Naive B cell (primary cell): Measurements from ENCODE around the gene AMBRA1. TPM values are rescaled to one million over a fixed set of nuclear protein-coding genes. Genes with fewer than 3 reads are reported as not detected.

Experiments used
- ATAC-seq, 2 donors: fragments of 150-1000 bp; cut with Tn5 transposase; 2 replicates each; pipeline ENCODE4 v1.10.0; 2021; ENCODE audit warnings: low read depth in 2 of 2, mild to moderate bottlenecking in 2 of 2, moderate library complexity in 2 of 2
- DNase-seq: peaks from one replicate; pipeline ENCODE4 v3.0.0; 2022
- H3K27ac Mint-ChIP-seq, 6 donors: one replicate each; pipeline ENCODE4 v1.8.0; 2020 to 2022; ENCODE audit warnings: mild to moderate bottlenecking in 6 of 6, mixed read lengths in 6 of 6, moderate library complexity in 5 of 6, inconsistent platforms in 2 of 6
- H3K27me3 Mint-ChIP-seq, 3 donors: one replicate each; pipeline ENCODE4 v1.8.0; 2021 to 2022; ENCODE audit warnings: mixed read lengths in 3 of 3, mild to moderate bottlenecking in 1 of 3
- H3K36me3 Mint-ChIP-seq, 2 donors: one replicate each; pipeline ENCODE4 v1.8.0; 2020 to 2022; ENCODE audit warnings: mixed read lengths in 2 of 2, inconsistent platforms in 1 of 2, mild to moderate bottlenecking in 1 of 2
- H3K4me1 Mint-ChIP-seq, 3 donors: one replicate each; pipeline ENCODE4 v1.8.0; 2020 to 2022; ENCODE audit warnings: mixed read lengths in 3 of 3, inconsistent platforms in 1 of 3, mild to moderate bottlenecking in 1 of 3, moderate library complexity in 1 of 3
- H3K4me3 Mint-ChIP-seq, 8 donors: one replicate each; pipeline ENCODE4 v1.8.0; 2020 to 2022; ENCODE audit warnings: mild to moderate bottlenecking in 8 of 8, mixed read lengths in 8 of 8, moderate library complexity in 8 of 8, inconsistent platforms in 2 of 8
- H3K9me3 Mint-ChIP-seq, 7 donors: one replicate each; pipeline ENCODE4 v1.8.0; 2020 to 2022; ENCODE audit warnings: mixed read lengths in 7 of 7, mild to moderate bottlenecking in 5 of 7, inconsistent platforms in 2 of 7, moderate library complexity in 1 of 7
- polyA plus RNA-seq, 6 donors: library from polyadenylated mRNA; unstranded; fragments of 300-500 nt; fragmentation: Illumina TruSeq; gene quantifications; one replicate each; pipeline ENCODE4 v1.2.3, GENCODE V29; 2021; ENCODE audit warnings: low read depth in 6 of 6

AMBRA1 gene
- polyA plus RNA-seq, 6 donors from 2014 or later, result 6.6 to 11.3 (median 7.8) TPM

GRCh38 chr11:46363455-46364005, 230.3 kb downstream of the AMBRA1 start:
- DNase-seq, result no peak
- no peak overlapping the region for H3K27ac Mint-ChIP-seq
- no peaks in the 10 kb centered on the region for H3K27me3 Mint-ChIP-seq
- no peaks in the 10 kb centered on the region for H3K36me3 Mint-ChIP-seq
- no peaks in the 10 kb centered on the region for H3K9me3 Mint-ChIP-seq
- H3K4me3 Mint-ChIP-seq, result no peak overlapping the region
- ATAC-seq, result no peak
- peaks cover 24 to 30% (median 28%) of the 10 kb centered on the region in 3 donors for H3K4me1 Mint-ChIP-seq

DNA sequence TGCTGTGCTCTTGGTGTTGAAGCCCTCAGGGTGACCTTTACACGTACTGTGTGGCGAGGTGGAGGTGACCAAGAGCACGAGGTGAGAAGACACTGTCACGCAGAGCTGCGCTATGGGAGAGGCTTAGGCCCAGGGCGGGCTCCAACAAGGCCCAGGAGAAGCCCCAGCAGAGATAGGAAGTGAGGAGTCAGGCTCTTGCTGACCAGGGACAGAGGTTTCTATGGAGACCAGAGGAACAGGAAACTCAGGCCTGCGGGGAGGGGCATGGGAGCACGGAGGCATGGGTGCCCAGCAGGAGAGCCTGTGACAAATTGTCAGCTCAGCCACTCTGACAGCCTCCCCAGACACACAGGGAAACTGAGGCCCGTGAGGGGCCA, 230.8 kb downstream of the AMBRA1 start:
- H3K36me3 Mint-ChIP-seq, result no peaks in the 10 kb centered on the region
- no peak for ATAC-seq
- peak overlapping the region in 3 of 6 donors; percentile 36 to 69 (median 47) for H3K27ac Mint-ChIP-seq
- H3K4me3 Mint-ChIP-seq, result peak overlapping the region in 3 of 8 donors; percentile 35 to 75 (median 42)
- peaks cover 24 to 30% (median 28%) of the 10 kb centered on the region in 3 donors for H3K4me1 Mint-ChIP-seq
- no peak for DNase-seq
- no peaks in the 10 kb centered on the region for H3K27me3 Mint-ChIP-seq
- no peaks in the 10 kb centered on the region for H3K9me3 Mint-ChIP-seq

- no peak for DNase-seq
- Mint-ChIP-seq H3K4me3 (peak overlapping the region in 6 of 8 donors; percentile 47 to 86 (median 70)), H3K9me3 (no peaks in the 10 kb centered on the region), H3K36me3 (no peaks in the 10 kb centered on the region), H3K27ac (peak overlapping the region in 1 of 6 donors; percentile 81), H3K4me1 (peaks cover 28 to 32% (median 28%) of the 10 kb centered on the region in 3 donors), H3K27me3 (no peaks in the 10 kb centered on the region)
- ATAC-seq, result no peak
Observed at GRCh38 chr11:46362156-46363030, 231.4 kb downstream of the AMBRA1 start.

DNA sequence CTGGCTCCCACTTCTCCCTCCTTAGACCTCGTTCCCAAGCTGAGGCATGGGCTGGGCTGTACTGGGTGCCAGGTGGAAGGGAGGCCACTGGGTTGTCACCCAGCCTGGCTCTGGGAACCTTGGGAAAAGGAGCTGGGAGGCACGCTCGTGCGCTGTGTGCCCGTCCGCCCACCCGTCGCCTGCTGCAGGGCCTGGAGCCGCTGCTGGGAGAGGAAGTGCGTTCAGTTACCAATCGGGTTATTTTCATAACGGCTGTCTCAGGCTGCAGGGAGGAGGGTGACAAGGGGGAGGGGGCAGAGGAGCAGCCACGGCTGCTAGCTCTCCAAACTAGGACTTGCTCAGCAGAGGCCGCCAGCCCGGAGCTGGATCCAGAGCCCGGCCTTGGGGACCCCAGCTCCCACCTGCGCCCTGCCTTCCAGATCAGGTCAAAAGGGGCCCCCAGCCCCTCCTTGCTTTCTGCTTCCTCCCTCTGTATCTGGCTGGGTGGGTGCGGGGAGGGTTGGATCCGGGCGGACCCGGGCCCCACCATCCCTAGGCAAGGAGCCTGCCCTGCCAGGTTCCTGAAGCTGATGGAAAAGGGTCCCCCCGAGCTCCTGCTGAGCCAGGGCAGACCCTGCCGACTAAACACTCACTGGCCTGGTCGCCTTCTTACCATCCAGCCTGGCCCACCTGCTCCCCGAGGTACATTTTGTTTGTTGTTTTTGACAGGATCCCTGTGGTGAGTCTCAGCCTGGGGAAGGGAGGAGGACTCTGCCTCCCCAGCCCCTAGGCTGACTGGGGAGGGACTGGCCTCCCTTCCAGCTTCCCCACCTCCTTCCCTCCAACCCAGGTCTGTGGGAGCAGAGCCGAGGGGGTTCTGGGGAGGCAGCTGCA, 232.3 kb downstream of the AMBRA1 start:
- Mint-ChIP-seq H3K27me3 (no peaks in the 10 kb centered on the region), H3K27ac (peak overlapping the region; percentile 29 to 89 (median 52)), H3K4me3 (peak overlapping the region; percentile 48 to 93 (median 87)), H3K9me3 (no peaks in the 10 kb centered on the region), H3K4me1 (peaks cover 32 to 34% (median 34%) of the 10 kb centered on the region in 3 donors), H3K36me3 (no peaks in the 10 kb centered on the region)
- ATAC-seq, result peak; percentile 96 to 97
- peak; percentile 47 for DNase-seq

- H3K4me3 Mint-ChIP-seq, result peak overlapping the region; percentile 48 to 93 (median 87)
- H3K27ac Mint-ChIP-seq, result peak overlapping the region in 3 of 6 donors; percentile 39 to 56 (median 56)
- no peak for DNase-seq
- peak; percentile 8 to 26 for ATAC-seq
- no peaks in the 10 kb centered on the region for H3K36me3 Mint-ChIP-seq
- no peaks in the 10 kb centered on the region for H3K27me3 Mint-ChIP-seq
- peaks cover 34 to 39% (median 36%) of the 10 kb centered on the region in 3 donors for H3K4me1 Mint-ChIP-seq
- no peaks in the 10 kb centered on the region for H3K9me3 Mint-ChIP-seq
Observed at GRCh38 chr11:46360878-46361277, 232.9 kb downstream of the AMBRA1 start.

DNA sequence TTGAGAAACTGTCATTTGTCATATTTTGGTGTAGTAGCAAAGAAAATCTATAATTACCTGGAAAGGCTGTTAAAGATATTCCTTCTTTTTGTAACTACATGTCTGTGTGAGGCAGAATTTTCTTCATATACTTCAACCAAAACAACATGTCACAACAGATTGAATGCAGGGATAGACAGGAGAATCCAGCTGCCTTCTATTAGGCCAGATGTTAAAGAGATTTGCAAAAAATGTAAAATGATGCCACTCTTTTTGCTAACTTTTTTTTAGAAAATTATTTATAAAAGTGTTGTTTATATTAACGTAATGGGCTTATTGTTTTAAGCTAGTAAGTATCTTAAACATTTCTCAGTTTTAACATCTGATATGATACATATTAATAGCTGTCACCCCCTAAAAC, 233.9 kb downstream of the AMBRA1 start:
- no peaks in the 10 kb centered on the region for H3K36me3 Mint-ChIP-seq
- peaks cover 34 to 39% (median 34%) of the 10 kb centered on the region in 3 donors for H3K4me1 Mint-ChIP-seq
- no peaks in the 10 kb centered on the region for H3K27me3 Mint-ChIP-seq
- DNase-seq, result no peak
- no peak for ATAC-seq
- H3K27ac Mint-ChIP-seq, result no peak overlapping the region
- peak overlapping the region in 1 of 8 donors; percentile 40 for H3K4me3 Mint-ChIP-seq
- no peaks in the 10 kb centered on the region for H3K9me3 Mint-ChIP-seq

GRCh38 chr11:46357483-46357936, 236.3 kb downstream of the AMBRA1 start:
- DNase-seq, result no peak
- H3K27ac Mint-ChIP-seq, result no peak overlapping the region
- H3K4me3 Mint-ChIP-seq, result no peak overlapping the region

DNA sequence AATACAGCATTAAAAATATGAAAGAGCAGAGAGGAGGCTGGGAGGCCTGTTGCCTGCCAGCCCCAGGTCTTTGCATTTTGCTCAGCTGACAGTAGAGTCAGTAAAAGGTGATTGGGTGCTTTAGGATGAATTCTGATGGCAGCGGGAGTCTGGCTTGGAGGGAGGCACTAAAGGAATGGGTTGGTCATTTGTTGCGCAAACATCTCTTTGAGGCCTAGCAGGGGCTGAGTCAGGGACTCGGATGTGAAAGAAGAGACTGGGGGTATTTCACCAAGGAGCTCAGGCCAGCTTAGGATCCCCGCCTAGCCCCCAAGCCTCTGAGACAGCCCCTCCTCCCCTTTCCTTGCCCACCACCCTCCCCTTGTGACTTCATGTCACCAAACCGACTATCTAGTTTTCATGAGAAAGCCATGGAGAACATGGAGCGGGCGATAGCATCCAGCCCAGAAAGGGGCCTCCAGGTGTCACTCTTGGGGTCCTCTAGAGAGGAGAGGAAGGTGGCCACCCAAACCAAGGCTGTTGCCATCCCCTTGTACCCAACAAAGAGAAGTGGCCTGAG, 236.8 kb downstream of the AMBRA1 start:
- Mint-ChIP-seq H3K9me3 (no peaks in the 10 kb centered on the region), H3K36me3 (no peaks in the 10 kb centered on the region), H3K27me3 (no peaks in the 10 kb centered on the region), H3K27ac (no peak overlapping the region), H3K4me3 (no peak overlapping the region), H3K4me1 (peaks cover 25 to 39% (median 36%) of the 10 kb centered on the region in 3 donors)
- DNase-seq (no peak), ATAC-seq (no peak)

More at GRCh38 chr11:46357483-46357936, 236.3 kb downstream of the AMBRA1 start:
- Mint-ChIP-seq H3K9me3 (no peaks in the 10 kb centered on the region), H3K4me1 (peaks cover 28 to 43% (median 38%) of the 10 kb centered on the region in 3 donors), H3K36me3 (no peaks in the 10 kb centered on the region), H3K27me3 (no peaks in the 10 kb centered on the region)
- no peak for ATAC-seq

DNA sequence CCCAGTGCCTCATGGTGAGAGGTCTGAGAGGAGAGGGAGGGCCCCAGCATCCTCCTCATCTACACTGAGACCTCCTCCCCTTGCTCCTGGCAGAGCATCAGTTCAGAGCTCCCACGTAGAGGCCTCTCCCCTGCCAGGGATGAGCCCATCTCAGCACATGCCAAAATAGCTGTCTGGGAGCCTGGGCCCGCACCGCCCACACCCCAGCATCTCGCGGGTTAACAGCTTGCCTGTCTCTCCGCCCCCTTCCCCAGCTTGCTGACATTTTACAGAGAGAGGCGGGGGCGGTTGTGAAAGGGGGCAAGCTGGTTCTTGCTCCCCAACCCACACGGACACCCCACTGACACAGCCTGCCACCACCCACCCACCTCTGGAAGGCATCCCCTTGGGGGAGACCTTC, 240.1 kb downstream of the AMBRA1 start:
- no peak for DNase-seq
- Mint-ChIP-seq H3K4me1 (peaks cover 28 to 49% (median 36%) of the 10 kb centered on the region in 3 donors), H3K27ac (no peak overlapping the region), H3K4me3 (no peak overlapping the region), H3K27me3 (no peaks in the 10 kb centered on the region), H3K9me3 (no peaks in the 10 kb centered on the region), H3K36me3 (no peaks in the 10 kb centered on the region)
- no peak for ATAC-seq

- Mint-ChIP-seq H3K9me3 (no peaks in the 10 kb centered on the region), H3K36me3 (no peaks in the 10 kb centered on the region), H3K4me1 (peaks cover 28 to 56% (median 41%) of the 10 kb centered on the region in 3 donors), H3K27ac (peak overlapping the region in 1 of 6 donors; percentile 82), H3K4me3 (no peak overlapping the region), H3K27me3 (no peaks in the 10 kb centered on the region)
- ATAC-seq (no peak), DNase-seq (no peak)
Observed at GRCh38 chr11:46352063-46352841, 241.6 kb downstream of the AMBRA1 start.

DNA sequence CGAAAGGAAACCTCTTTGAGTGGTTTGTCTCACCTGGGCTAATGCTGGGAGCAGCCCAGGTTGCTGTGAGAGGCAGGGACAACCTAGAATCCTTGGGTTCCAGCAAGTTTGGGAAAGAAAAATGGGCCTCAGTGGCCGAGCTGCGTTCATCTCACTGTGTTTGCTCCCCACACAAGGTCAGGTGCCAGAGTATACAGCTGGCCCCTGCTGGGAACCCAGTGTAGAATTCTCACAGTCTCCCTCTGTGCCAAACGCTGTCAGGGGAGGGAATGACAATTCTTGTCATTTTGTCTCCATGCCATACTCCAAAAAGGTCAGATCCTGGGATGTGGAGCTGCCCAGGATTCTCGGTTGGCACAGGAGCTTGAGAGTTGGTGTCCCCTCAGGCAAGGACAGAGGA, 242.2 kb downstream of the AMBRA1 start:
- Mint-ChIP-seq H3K9me3 (no peaks in the 10 kb centered on the region), H3K27me3 (no peaks in the 10 kb centered on the region), H3K4me3 (peak overlapping the region in 1 of 8 donors; percentile 25), H3K4me1 (peaks cover 30 to 55% (median 41%) of the 10 kb centered on the region in 3 donors), H3K27ac (peak overlapping the region in 2 of 6 donors; percentile 60 to 82), H3K36me3 (no peaks in the 10 kb centered on the region)
- DNase-seq (no peak), ATAC-seq (no peak)

DNA sequence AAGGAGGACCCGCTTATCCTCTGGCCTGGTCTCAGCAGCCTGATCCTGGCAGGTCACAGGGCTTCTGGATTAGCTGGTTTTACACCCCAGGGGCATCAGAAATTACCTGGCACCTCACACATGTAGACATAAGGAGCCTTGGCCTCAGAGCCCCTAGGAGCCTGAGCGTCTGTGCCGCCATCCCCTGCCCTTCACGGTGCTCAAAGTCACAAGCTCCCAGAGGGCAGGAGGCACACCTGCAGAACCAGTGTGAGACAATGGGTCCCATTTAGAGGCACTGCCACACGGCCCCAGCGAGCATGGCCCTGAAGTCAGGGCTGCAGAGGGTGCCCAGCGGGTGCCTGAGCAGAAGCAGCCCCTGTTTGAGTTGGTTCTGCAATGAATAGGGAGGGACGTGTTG, 242.7 kb downstream of the AMBRA1 start:
- Mint-ChIP-seq H3K4me3 (peak overlapping the region in 2 of 8 donors; percentile 25 to 41), H3K27me3 (no peaks in the 10 kb centered on the region), H3K27ac (no peak overlapping the region), H3K36me3 (no peaks in the 10 kb centered on the region), H3K9me3 (no peaks in the 10 kb centered on the region), H3K4me1 (peaks cover 30 to 56% (median 45%) of the 10 kb centered on the region in 3 donors)
- ATAC-seq (no peak), DNase-seq (no peak)
